Naive thymus-derived CD4-positive, alpha-beta T cell (primary cell): Measurements from ENCODE around the gene JKAMP. TPM values are rescaled to one million over a fixed set of nuclear protein-coding genes. Genes with fewer than 3 reads are reported as not detected.

Source experiments
- ATAC-seq: fragments of 150-1000 bp; cut with Tn5 transposase; 2 replicates; pipeline ENCODE4 v1.10.0; 2021; ENCODE audit warnings: mild to moderate bottlenecking, moderate library complexity
- CTCF ChIA-PET: fragments of 350-600 bp; sonication (Branson Sonifier 250); formaldehyde crosslinking; loops from one replicate; lab custom pipeline; 2021; ENCODE audit warnings: antibody characterized with exemption; lab: Charles Lee
- POLR2A ChIA-PET: fragments of 350-600 bp; sonication (Branson Sonifier 250); formaldehyde crosslinking; loops from one replicate; lab custom pipeline; 2021; ENCODE audit warnings: antibody characterized with exemption, inconsistent platforms; lab: Charles Lee
- DNase-seq, 9 donors: peaks; one replicate each; pipeline versions ENCODE4 v3.0.0 to v3.0.0-alpha.2; 2020 to 2022; ENCODE audit warnings: mixed read lengths in 1 of 9
- H3K27ac ChIP-seq: one replicate; pipeline ENCODE4 v1.7.0; 2013; ENCODE audit warnings: mild to moderate bottlenecking, low read depth, low read length, moderate library complexity
- H3K27me3 ChIP-seq, 2 donors: one replicate each; pipeline ENCODE4 v1.7.0; 2013; ENCODE audit warnings: low read length in 2 of 2, mild to moderate bottlenecking in 2 of 2, moderate library complexity in 2 of 2; ENCODE audit not compliant: control insufficient read depth in 2 of 2, insufficient read depth in 2 of 2
- H3K36me3 ChIP-seq, 3 experiments: 1 replicate in 2 of 3; 2 replicates in 1 of 3; pipeline ENCODE4 v1.7.0; 2013; ENCODE audit warnings: low read length in 3 of 3, mild to moderate bottlenecking in 3 of 3, moderate library complexity in 1 of 3; ENCODE audit not compliant: insufficient read depth in 3 of 3, control insufficient read depth in 2 of 3
- H3K4me1 ChIP-seq, 2 donors: one replicate each; pipeline ENCODE4 v1.7.0; 2013; ENCODE audit warnings: low read length in 2 of 2, mild to moderate bottlenecking in 2 of 2, moderate library complexity in 1 of 2; ENCODE audit not compliant: control insufficient read depth in 2 of 2, insufficient read depth in 2 of 2
- H3K4me3 ChIP-seq: 2 replicates; pipeline ENCODE4 v1.7.0; 2013; ENCODE audit warnings: mild to moderate bottlenecking, low read length
- H3K9me3 ChIP-seq, 3 experiments: 1 replicate in 2 of 3; 2 replicates in 1 of 3; pipeline ENCODE4 v1.7.0; 2013; ENCODE audit warnings: low read length in 3 of 3; ENCODE audit not compliant: control insufficient read depth in 2 of 3
- H3K27ac Mint-ChIP-seq, 9 donors: one replicate each; pipeline ENCODE4 v1.8.0; 2020 to 2022; ENCODE audit warnings: mixed read lengths in 9 of 9, mild to moderate bottlenecking in 8 of 9, moderate library complexity in 5 of 9, inconsistent platforms in 2 of 9
- H3K27me3 Mint-ChIP-seq, 5 donors: one replicate each; pipeline ENCODE4 v1.8.0; 2021 to 2022; ENCODE audit warnings: mixed read lengths in 5 of 5, mild to moderate bottlenecking in 1 of 5
- H3K36me3 Mint-ChIP-seq, 5 donors: one replicate each; pipeline ENCODE4 v1.8.0; 2020 to 2022; ENCODE audit warnings: mixed read lengths in 5 of 5, mild to moderate bottlenecking in 3 of 5, inconsistent platforms in 1 of 5
- H3K4me1 Mint-ChIP-seq, 7 donors: one replicate each; pipeline ENCODE4 v1.8.0; 2020 to 2022; ENCODE audit warnings: mixed read lengths in 7 of 7, mild to moderate bottlenecking in 3 of 7, inconsistent platforms in 1 of 7
- H3K4me3 Mint-ChIP-seq, 10 donors: one replicate each; pipeline ENCODE4 v1.8.0; 2020 to 2022; ENCODE audit warnings: mild to moderate bottlenecking in 10 of 10, mixed read lengths in 10 of 10, moderate library complexity in 6 of 10, inconsistent platforms in 2 of 10
- H3K9me3 Mint-ChIP-seq, 11 donors: one replicate each; pipeline ENCODE4 v1.8.0; 2020 to 2022; ENCODE audit warnings: mixed read lengths in 11 of 11, mild to moderate bottlenecking in 4 of 11, inconsistent platforms in 1 of 11, moderate library complexity in 1 of 11
- intact Hi-C, 2 donors: fragments of 100-400 bp; cut with micrococcal nuclease; formaldehyde crosslinking; loops; one replicate each; pipeline ENCODE4 v1.15.1; 2023
- polyA plus RNA-seq, 2 donors: library from polyadenylated mRNA; unstranded; fragments of 300-500 nt; fragmentation: Illumina TruSeq; gene quantifications; one replicate each; pipeline ENCODE4 v1.2.3, GENCODE V29; 2021
- total RNA-seq, 6 experiments: library from RNA in 5 of 6; stranded (reverse) in 5 of 6; gene quantifications; 1 replicate in 5 of 6; 2 replicates in 1 of 6; pipeline ENCODE4 v1.2.3 and lab custom pipeline; 2021 to 2026

The JKAMP gene
- total and polyA plus RNA-seq, 7 experiments from 2014 or later = 12.2 to 54.1 (median 32.6) TPM

DNA sequence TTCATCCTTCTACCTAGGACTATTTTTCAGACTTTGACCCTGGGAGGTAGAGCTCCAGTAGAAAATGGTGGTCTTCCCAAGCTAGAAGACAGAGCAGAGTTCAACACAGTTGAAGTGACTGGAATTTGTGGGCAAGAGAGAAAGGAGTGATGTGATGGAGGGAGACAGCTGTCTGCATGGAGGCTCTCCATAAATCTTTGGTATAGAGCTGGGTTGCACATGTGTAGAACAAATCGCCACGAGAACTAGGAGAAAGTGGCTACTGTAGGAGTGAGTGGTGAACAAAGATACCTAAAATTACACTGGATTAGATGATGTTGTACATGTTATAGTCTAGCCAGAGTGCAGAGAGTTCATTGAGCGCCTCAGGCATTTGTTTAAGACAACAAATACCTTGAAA lies 33.6 kb upstream of the JKAMP start:
- Histone ChIP-seq H3K27me3 (no peaks in the 10 kb centered on the region), H3K27ac (no peak overlapping the region), H3K4me1 (no peaks in the 10 kb centered on the region), H3K4me3 (no peak overlapping the region), H3K9me3 (no peaks in the 10 kb centered on the region), H3K36me3 (no peaks in the 10 kb centered on the region)
- Mint-ChIP-seq H3K36me3 (peaks cover 3 to 23% (median 15%) of the 10 kb centered on the region in 5 donors), H3K4me3 (no peak overlapping the region), H3K27ac (no peak overlapping the region), H3K4me1 (no peaks in the 10 kb centered on the region), H3K27me3 (no peaks in the 10 kb centered on the region), H3K9me3 (peaks cover 0 to 3% (median 0%) of the 10 kb centered on the region in 11 donors)
- POLR2A ChIA-PET = no interaction called here
- ATAC-seq (no peak), DNase-seq (no peak)
- intact Hi-C loops = no loop called here
- CTCF ChIA-PET = no interaction called here

DNA sequence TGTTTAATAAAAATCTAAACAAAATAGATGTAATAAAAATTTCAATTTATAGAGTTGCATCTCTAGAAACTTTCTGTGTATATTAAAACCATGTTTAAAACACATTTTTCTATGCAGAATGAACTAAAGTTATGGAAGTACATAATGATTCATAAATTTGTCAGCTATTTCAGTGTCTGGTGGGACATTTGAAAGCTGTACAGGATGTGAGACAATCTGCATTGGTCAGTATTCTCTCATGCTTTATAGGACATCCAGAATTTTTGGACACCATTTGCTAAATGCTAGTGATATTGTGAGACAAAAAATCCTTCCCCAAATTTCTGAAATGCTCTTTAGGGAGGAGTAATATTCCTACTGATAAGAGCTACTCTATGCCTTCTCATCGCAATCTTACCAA lies 32.5 kb upstream of the JKAMP start:
- CTCF ChIA-PET = interaction anchor here (0.7 kb wide), 1 partner anchor 84 kb away, joined by 3 read pairs; no protein-coding TSS in a partner anchor

DNA sequence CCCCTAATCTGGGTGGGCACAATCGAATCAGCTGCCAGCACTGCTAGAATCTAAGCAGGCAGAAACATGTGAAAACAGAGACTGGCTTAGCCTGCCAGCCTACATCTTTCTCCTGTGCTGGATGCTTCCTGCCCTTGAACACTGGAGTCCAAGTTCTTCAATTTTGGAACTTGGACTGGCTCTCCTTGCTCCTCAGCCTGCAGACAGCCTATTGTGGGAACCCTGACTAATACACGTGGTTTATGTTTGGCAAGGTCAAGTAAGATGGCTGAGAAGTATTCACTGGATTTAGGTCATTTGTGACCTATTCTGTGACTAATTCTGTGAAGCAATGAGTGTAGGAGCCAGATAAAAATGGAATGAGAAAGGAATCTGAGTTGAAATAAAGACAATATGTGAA lies 30.2 kb upstream of the JKAMP start:
- H3K27ac Mint-ChIP-seq = no peak overlapping the region
- no peaks in the 10 kb centered on the region for H3K36me3 ChIP-seq
- H3K4me3 ChIP-seq = no peak overlapping the region
- peaks cover 0 to 2% (median under 1%) of the 10 kb centered on the region in 5 donors for H3K27me3 Mint-ChIP-seq
- H3K27me3 ChIP-seq = no peaks in the 10 kb centered on the region
- H3K9me3 Mint-ChIP-seq = peaks cover 0 to 13% (median 0%) of the 10 kb centered on the region in 11 donors
- H3K4me3 Mint-ChIP-seq = no peak overlapping the region
- peaks cover 10 to 44% (median 36%) of the 10 kb centered on the region in 5 donors for H3K36me3 Mint-ChIP-seq
- DNase-seq (no peak), ATAC-seq (no peak)
- CTCF ChIA-PET = no interaction called here
- no peaks in the 10 kb centered on the region for H3K4me1 Mint-ChIP-seq
- POLR2A ChIA-PET = no interaction called here
- no peaks in the 10 kb centered on the region for H3K9me3 ChIP-seq
- no peaks in the 10 kb centered on the region for H3K4me1 ChIP-seq
- intact Hi-C loops = no loop called here
- H3K27ac ChIP-seq = no peak overlapping the region

More for the DNA sequence above, 32.5 kb upstream of the JKAMP start:
- no peak overlapping the region for H3K4me3 Mint-ChIP-seq
- no peak overlapping the region for H3K27ac ChIP-seq
- intact Hi-C loops = no loop called here
- H3K4me1 Mint-ChIP-seq = no peaks in the 10 kb centered on the region
- no peak for DNase-seq
- POLR2A ChIA-PET = interaction anchor here (0.6 kb wide), 1 partner anchor 104 kb away, joined by 3 read pairs; no protein-coding TSS in a partner anchor
- peaks cover 0 to 8% (median 0%) of the 10 kb centered on the region in 11 donors for H3K9me3 Mint-ChIP-seq
- H3K9me3 ChIP-seq = no peaks in the 10 kb centered on the region
- peaks cover 3 to 32% (median 24%) of the 10 kb centered on the region in 5 donors for H3K36me3 Mint-ChIP-seq
- no peaks in the 10 kb centered on the region for H3K4me1 ChIP-seq
- H3K27ac Mint-ChIP-seq = no peak overlapping the region
- ATAC-seq = no peak
- no peaks in the 10 kb centered on the region for H3K36me3 ChIP-seq
- H3K27me3 ChIP-seq = no peaks in the 10 kb centered on the region
- H3K4me3 ChIP-seq = no peak overlapping the region
- no peaks in the 10 kb centered on the region for H3K27me3 Mint-ChIP-seq

- Histone ChIP-seq H3K9me3 (no peaks in the 10 kb centered on the region), H3K27me3 (no peaks in the 10 kb centered on the region), H3K4me3 (no peak overlapping the region), H3K27ac (no peak overlapping the region), H3K36me3 (no peaks in the 10 kb centered on the region), H3K4me1 (no peaks in the 10 kb centered on the region)
- Mint-ChIP-seq H3K27me3 (peaks cover 0 to 15% (median 10%) of the 10 kb centered on the region in 5 donors), H3K36me3 (peaks cover 16 to 49% (median 36%) of the 10 kb centered on the region in 5 donors), H3K27ac (no peak overlapping the region), H3K9me3 (peaks cover 0 to 13% (median 0%) of the 10 kb centered on the region in 11 donors), H3K4me3 (no peak overlapping the region), H3K4me1 (no peaks in the 10 kb centered on the region)
- ChIA-PET CTCF (no interaction called here), POLR2A (interaction anchor here (1.0 kb wide), 1 partner anchor 9 kb away, joined by 3 read pairs; no protein-coding TSS in a partner anchor)
- no peak for DNase-seq
- intact Hi-C loops = no loop called here
- no peak for ATAC-seq
Measured at GRCh38 chr14:59455411-59455810, 28.9 kb upstream of the JKAMP start.

DNA sequence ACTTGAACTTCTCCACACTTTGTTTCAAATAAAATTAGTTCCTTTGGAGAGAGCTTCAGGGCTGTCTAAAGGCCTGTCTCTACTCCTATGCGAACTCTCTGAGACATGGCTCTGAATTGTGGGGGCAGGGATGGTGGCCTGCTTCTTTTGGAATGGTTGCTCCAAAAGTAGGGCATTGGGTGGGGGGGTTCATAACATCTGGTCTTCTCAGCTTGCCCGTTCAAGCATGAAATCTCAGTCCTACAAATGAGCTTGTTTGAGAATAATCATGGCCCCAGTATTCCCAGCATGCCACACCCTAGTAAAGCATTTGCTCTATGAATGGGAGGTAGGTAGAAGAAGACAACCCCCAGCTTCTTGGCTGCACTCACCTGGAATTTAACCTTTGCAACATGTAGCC lies 25.8 kb upstream of the JKAMP start:
- POLR2A ChIA-PET = no interaction called here
- no peak overlapping the region for H3K27ac ChIP-seq
- DNase-seq (no peak), ATAC-seq (no peak)
- H3K9me3 Mint-ChIP-seq = peaks cover 0 to 13% (median 0%) of the 10 kb centered on the region in 11 donors
- no peaks in the 10 kb centered on the region for H3K9me3 ChIP-seq
- H3K4me3 Mint-ChIP-seq = no peak overlapping the region
- no peak overlapping the region for H3K27ac Mint-ChIP-seq
- no peaks in the 10 kb centered on the region for H3K27me3 ChIP-seq
- intact Hi-C loops = no loop called here
- H3K36me3 Mint-ChIP-seq = peaks cover 13 to 56% (median 38%) of the 10 kb centered on the region in 5 donors
- H3K4me1 ChIP-seq = peaks cover 0 to 1% of the 10 kb centered on the region in 2 donors
- peaks cover 0 to 3% (median 0%) of the 10 kb centered on the region in 7 donors for H3K4me1 Mint-ChIP-seq
- peaks cover 2 to 24% (median 17%) of the 10 kb centered on the region in 5 donors for H3K27me3 Mint-ChIP-seq
- no peak overlapping the region for H3K4me3 ChIP-seq
- CTCF ChIA-PET = no interaction called here
- H3K36me3 ChIP-seq = no peaks in the 10 kb centered on the region

- no peak for ATAC-seq
- CTCF ChIA-PET = no interaction called here
- Mint-ChIP-seq H3K9me3 (peaks cover 0 to 13% (median 0%) of the 10 kb centered on the region in 11 donors), H3K36me3 (peaks cover 13 to 47% (median 27%) of the 10 kb centered on the region in 5 donors), H3K27me3 (peaks cover 4 to 24% (median 17%) of the 10 kb centered on the region in 5 donors), H3K27ac (no peak overlapping the region), H3K4me3 (no peak overlapping the region), H3K4me1 (peaks cover 0 to 11% (median 3%) of the 10 kb centered on the region in 7 donors)
- intact Hi-C loops = loop anchor here in 1 of 2 donors (10.0 kb wide), 1 partner anchor 796 kb away; no protein-coding TSS in a partner anchor
- Histone ChIP-seq H3K9me3 (no peaks in the 10 kb centered on the region), H3K27me3 (no peaks in the 10 kb centered on the region), H3K4me1 (peaks cover 0 to 9% of the 10 kb centered on the region in 2 donors), H3K27ac (no peak overlapping the region), H3K4me3 (no peak overlapping the region), H3K36me3 (no peaks in the 10 kb centered on the region)
- no peak for DNase-seq
- POLR2A ChIA-PET = no interaction called here
Measured at GRCh38 chr14:59460378-59460777, 23.9 kb upstream of the JKAMP start.

DNA sequence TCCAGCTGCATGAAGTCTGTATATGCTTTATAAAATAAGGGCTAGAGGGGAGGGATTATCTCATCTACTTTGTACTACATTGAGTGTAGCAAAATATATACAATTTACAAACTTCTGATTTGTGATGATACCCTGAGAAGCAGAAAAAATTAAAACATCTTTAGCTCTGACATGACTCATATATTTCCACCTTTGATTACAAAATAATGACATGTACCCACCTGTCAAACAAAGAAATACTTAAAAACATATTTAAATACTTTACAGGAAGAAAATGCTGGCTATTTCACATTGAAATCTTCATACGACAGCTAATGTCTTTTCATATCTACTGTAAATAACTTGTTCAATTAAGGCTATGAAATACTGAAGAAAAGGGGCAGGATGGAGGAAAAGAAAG lies 22.4 kb upstream of the JKAMP start:
- Mint-ChIP-seq H3K36me3 (peaks cover 13 to 34% (median 17%) of the 10 kb centered on the region in 5 donors), H3K9me3 (peaks cover 0 to 6% (median 0%) of the 10 kb centered on the region in 11 donors), H3K4me3 (no peak overlapping the region), H3K27ac (no peak overlapping the region), H3K27me3 (peaks cover 9 to 24% (median 17%) of the 10 kb centered on the region in 5 donors), H3K4me1 (peaks cover 0 to 17% (median 7%) of the 10 kb centered on the region in 7 donors)
- DNase-seq (no peak), ATAC-seq (no peak)
- Histone ChIP-seq H3K4me3 (no peak overlapping the region), H3K36me3 (no peaks in the 10 kb centered on the region), H3K9me3 (no peaks in the 10 kb centered on the region), H3K27ac (no peak overlapping the region), H3K4me1 (peaks cover 0 to 9% of the 10 kb centered on the region in 2 donors), H3K27me3 (no peaks in the 10 kb centered on the region)
- intact Hi-C loops = loop anchor here in 1 of 2 donors (10.0 kb wide), 1 partner anchor 797 kb away; no protein-coding TSS in a partner anchor
- POLR2A ChIA-PET = interaction anchor here (5.2 kb wide), 1 partner anchor 22 kb away, joined by 34 read pairs; the partner anchor contains the start of genes JKAMP and L3HYPDH
- CTCF ChIA-PET = no interaction called here
